COR-L47 (cell line): ENCODE data around the gene TTF2.

ENCODE experiments used
- DNase-seq: peaks from one replicate; lab custom pipeline; 2025; lab: John Stamatoyannopoulos, UW

Gene TTF2

DNA sequence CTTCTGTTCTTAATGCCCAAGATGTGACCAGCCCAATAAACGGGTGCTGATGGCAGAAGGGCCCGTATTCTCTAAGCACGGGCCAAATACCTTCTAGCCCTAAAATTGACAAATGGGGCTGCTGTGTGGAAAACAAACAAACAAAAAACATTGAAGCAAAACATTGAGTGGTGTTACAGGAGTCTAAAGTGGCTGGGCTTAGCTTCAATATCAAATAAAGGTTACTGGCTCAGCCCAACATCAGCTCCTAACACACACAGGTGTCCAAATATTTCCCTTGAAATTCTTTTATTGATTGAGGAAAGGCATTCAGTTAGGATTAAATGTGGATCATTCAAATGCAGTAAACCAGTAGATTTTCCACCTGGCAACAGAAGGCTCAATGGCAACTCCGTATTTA, 13.3 kb upstream of the TTF2 start:
- DNase-seq: no peak

GRCh38 chr1:117047271-117047670, 12.9 kb upstream of the TTF2 start:
- no peak for DNase-seq

- no peak for DNase-seq
Measured at GRCh38 chr1:117049857-117050256, 10.3 kb upstream of the TTF2 start.

- no peak for DNase-seq
Measured at GRCh38 chr1:117051224-117052064, 8.7 kb upstream of the TTF2 start.

GRCh38 chr1:117054068-117054467, 6.1 kb upstream of the TTF2 start:
- no peak for DNase-seq

DNA sequence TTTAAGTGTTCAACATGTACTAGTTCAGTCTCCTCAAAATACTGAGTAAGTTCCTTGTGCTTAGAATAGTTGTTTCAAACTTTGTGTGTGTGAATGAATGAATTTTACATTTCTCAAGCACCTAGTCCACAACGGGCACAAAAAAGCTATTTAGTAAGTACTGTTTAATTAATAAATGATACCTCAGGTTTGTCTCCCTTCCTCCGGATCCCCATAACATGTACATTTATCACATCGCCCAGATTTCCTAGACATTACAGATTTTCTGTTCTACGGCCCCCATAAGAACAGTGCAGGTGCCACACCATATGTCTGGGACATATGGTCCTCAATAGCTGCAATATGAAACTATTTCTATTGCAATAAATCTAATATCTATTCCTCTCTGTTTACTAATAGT, 1.3 kb upstream of the TTF2 start:
- DNase-seq: no peak

- peak; percentile 73 for DNase-seq
Measured at GRCh38 chr1:117059334-117059677, 820 bp upstream of the TTF2 start.

GRCh38 chr1:117060441-117061317, 553 bp downstream of the TTF2 start:
- DNase-seq: no peak

DNA sequence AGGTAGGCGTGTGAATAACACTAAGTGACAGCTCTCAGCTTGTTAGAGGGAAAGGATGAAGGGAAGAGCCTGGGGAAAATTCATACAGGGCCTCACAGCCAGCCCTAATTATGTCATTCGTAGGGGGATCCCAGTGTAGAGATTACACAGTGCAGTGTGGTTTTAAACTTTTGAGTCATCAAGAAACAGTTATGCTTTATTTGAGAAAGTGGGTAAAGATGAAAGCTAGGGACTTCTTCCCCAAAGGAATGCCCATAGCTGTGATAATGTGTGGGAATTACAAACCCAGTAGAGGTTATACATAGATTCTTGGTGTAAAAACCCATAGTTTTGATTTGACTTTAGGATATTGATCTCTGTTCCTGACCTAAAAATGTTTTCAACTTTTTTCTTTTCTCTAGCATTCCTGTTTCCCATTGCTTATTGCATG, 1.9 kb downstream of the TTF2 start:
- DNase-seq: no peak

GRCh38 chr1:117066367-117066766, 6.2 kb downstream of the TTF2 start:
- DNase-seq: no peak

DNA sequence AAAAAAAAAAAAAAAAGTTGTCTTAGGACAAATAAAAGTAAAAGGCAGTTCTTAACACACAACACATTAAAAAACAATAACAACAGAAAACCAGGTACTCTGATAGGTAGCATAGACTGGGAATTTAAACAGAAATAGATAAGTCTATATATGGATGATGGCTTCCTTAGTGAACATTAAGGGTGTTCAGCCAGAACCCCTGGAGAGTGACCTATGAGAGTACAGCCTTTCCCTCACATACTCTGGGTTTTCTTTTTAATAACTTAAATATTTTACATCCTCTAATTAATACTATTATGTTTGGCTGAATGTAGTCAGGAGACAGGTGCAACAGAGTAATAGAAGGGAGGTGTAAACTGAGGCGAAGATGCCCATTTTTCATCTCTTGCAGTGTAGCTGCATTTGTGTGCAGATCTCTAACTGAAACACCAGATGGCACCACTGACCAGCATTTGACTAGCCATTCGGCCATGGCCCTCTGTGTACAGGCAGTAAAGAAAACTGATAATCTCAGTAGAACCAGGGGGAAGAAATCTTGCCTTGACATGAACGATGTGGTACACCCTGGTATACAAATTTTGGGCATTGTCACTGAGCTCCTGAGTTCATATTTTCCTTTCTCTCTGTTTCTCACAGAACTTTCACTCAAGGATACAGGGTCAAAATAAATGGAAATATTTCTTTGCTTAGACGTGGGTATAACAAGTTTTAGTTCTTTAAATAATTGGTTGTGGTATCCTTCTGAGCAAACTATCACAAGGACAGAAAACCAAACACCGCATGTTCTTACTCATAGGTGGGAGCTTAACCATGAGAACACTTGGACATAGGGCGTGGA, 7.6 kb downstream of the TTF2 start:
- peak; percentile 51 for DNase-seq

DNA sequence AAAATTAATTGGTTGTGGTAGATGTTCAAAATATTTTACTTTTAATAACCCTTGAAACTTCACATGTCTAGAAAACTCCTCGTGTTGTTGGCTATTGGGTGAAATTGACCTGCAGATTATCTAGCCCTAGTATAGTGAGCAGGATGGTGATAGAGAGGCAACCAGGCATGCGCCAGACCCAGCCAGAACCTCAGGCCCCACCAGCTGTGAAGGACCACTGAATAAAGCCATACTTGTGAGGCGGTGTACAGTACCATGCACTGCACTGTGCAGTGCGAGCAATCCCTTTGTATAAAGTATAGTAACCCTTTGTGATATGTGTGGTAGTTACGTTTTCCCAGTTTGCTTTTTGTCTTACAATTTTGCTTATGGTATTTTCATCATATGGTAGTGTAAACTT, 8.5 kb downstream of the TTF2 start:
- no peak for DNase-seq

DNA sequence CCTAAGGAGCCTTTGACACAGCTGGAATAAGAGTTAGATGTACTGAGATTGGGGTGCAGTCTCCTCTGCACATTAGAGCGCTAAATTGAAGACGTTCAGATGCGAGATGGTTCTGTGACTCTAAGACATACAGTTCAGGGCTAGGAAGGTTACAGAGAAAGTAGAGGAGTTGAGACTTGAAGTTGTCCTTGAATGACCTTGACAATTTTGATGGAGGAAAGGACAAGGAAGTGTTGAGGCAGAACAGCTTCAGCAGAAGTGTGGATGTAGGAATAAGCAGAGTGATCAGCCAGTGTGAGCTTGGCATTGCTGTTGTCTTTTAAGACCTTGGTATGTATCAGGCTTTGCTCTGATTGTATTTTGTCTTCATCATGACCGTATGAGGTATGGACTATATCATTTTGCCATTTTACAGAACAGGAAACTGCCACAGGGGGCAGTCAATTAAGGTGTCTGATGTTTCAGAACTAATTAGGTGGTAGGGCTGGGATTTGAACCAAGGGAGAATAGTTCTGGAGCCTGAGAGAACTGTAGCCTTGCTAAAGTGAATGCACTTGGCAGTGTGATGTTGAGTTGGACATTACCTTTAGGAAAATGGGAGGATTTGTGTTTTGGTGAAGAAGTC, 9.2 kb downstream of the TTF2 start:
- DNase-seq: no peak

GRCh38 chr1:117070124-117070523, 10.0 kb downstream of the TTF2 start:
- DNase-seq: no peak

DNA sequence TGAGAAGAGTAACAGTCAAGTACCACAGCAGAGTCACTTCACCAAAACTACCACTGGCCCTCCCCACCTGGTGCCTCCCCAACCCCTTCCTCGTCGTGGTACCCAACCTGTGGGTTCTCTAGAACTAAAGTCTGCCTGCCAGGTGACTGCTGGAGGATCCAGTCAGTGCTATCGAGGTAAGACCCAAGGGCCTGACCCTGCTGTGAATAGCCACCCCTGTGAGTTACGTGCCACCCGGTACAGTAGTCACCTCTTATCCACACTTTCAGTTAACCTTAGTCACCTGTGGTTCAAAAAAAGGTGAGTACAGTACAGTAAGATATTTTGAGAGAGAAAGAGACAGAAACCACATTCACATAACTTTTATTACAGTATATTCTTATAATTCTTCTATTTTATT, 16.5 kb downstream of the TTF2 start:
- DNase-seq: no peak

- DNase-seq: no peak
Measured at GRCh38 chr1:117077267-117077666, 17.1 kb downstream of the TTF2 start.

- DNase-seq: no peak
Measured at GRCh38 chr1:117079737-117080136, 19.6 kb downstream of the TTF2 start.

- DNase-seq: no peak
Measured at GRCh38 chr1:117084231-117084630, 24.1 kb downstream of the TTF2 start.

DNA sequence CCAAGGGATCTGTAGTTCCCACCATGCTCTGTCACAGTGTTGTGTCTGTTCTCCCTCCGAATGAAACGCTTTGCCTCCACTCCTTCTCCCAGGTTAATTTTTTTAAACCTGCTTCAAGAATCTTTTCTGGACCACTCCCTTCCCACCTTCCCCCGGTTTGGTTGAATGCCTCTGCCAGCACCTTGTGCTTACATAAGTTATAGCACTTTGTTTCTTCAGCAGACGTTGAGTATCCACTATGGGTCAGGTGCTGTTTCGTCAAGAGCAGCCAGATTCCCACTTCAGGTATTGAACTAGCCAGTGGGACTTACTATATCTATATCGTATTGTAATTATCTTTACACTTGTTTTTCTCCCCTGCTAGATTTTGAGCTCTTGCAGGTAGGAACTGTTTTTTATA, 27.6 kb downstream of the TTF2 start:
- DNase-seq: no peak

DNA sequence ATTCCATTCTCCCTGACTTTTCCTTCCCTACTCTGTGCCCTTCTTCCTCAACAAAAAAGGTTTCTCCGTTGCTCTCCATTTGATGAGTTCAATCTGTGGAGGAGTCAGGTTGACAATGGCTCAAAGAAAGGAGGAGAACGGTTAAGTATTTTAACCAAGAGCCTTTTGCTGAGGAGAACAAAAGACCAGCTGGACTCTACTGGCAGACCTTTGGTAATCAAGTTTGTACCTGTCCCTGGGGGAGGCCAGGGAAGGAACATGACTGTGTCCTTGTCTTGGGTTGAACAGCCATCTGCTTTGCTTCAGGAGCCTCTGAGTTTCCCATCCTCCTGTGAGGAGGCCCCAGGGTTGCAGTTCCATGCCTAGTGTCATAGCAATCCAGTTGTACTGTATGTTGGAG, 29.9 kb downstream of the TTF2 start:
- no peak for DNase-seq

GRCh38 chr1:117092594-117092993, 32.5 kb downstream of the TTF2 start:
- DNase-seq: no peak

GRCh38 chr1:117093091-117093534, 33.0 kb downstream of the TTF2 start:
- DNase-seq: no peak
